ENCODE results near the gene ARL15.

The ARL15 gene

GRCh38 chr5:54146390-54146789, 164.0 kb downstream of the ARL15 start:
- DNase-seq = no peak

DNA sequence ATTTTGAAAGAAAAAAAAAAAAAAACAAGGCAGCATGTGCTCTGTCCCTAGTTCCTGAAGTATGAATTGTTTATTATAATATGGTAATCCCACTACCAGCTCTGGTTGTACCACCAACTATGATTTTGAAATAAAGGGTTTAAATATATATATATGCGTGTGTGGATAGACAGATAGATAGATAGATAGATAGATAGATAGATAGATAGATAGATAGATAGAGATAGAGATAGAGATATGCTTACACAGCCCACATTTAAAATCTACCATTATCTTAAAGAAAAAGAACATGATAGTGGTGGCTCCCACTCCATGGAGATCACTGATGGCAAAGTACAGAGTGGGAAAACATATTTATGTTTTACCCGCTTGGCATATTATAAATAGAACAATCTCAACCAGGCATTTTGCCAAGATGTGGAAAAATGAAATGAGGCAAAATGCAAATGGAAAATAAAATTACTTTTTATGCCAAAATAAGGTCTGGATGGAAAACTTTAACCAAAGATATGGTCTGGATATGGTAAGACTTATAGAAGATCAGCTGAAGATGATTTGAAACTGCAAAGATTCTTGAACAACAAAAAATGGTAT, 170.0 kb downstream of the ARL15 start:
- DNase-seq = no peak

DNA sequence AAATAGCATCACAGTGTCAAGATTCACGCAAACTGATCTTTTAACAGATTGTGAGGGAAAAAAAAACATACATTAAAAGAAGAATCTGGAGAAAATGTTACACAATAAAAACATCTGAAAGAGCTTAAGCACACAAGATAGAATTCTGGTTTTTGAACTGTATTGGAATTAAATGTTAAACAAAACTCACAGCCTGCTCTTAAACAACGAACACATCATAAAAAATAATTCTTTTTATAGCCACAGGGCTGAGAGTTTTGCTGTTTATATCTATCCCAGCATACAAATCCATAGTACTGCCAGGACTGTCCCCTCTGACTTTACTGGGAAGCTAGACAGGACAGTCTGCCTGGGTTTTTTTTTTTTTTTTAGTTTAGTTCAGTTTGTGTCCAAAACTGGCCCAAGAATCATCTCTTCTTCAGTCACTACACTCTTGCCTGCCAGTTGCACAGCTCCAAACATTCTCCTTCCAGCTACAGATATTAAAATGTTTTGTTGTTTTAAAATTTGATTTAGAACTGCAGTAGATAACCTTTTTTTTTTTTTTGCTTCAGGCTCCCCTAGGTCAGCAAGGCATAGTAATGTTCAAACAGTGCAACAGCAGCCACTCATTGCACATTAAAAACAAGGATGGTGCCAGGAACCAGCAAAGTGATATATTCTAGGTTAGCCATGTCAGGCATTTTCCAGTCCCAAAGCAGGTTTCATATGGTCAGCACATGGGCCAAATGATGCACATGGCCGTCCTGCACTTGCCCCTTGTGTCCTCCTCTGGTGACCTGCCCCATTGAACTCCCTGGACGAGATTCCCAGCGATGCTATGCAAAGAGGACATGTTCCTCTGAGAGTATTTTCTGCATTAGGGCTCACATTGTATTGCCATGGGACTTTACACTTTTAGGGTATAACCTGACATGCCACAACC, 173.6 kb downstream of the ARL15 start:
- no peak for DNase-seq

GRCh38 chr5:54135042-54135441, 175.3 kb downstream of the ARL15 start:
- DNase-seq = no peak

GRCh38 chr5:54133917-54134316, 176.5 kb downstream of the ARL15 start:
- no peak for DNase-seq

DNA sequence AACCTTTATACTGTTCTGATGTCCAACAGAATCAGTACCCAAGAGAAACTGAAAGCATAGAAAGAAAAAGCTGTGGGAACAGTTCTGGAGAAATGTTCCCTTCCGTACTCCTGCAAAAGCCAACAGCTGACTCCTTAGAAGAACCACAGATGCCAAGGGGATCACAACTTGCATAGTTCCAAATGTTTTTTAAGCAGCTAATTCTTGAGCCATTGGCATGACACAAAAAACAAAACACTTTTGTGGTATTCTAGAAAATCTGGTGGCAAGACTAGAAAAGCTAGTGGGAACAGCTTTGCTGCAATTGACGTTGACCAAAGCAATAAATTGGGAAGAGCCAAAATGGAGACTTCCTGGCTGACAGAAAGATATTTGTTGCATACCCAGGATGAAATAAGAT, 189.9 kb downstream of the ARL15 start:
- DNase-seq = no peak

DNA sequence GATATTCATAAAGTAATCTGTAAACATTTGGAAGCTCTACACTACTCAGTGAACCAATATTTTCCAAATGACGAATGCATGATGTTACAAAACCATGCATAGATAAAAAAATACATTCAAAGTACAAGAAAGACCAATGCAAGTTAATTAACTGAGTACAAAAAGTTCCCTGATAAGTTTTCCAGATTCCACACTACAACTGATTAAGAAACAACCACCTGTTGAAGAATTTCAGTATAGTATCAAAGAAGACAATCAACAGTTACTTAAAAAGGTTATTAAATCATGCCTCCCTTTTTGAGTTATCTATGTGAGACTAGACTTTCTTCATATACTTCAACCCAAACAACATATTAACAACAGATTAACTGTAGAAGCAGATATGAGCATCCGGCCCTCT, 192.4 kb downstream of the ARL15 start:
- no peak for DNase-seq

DNA sequence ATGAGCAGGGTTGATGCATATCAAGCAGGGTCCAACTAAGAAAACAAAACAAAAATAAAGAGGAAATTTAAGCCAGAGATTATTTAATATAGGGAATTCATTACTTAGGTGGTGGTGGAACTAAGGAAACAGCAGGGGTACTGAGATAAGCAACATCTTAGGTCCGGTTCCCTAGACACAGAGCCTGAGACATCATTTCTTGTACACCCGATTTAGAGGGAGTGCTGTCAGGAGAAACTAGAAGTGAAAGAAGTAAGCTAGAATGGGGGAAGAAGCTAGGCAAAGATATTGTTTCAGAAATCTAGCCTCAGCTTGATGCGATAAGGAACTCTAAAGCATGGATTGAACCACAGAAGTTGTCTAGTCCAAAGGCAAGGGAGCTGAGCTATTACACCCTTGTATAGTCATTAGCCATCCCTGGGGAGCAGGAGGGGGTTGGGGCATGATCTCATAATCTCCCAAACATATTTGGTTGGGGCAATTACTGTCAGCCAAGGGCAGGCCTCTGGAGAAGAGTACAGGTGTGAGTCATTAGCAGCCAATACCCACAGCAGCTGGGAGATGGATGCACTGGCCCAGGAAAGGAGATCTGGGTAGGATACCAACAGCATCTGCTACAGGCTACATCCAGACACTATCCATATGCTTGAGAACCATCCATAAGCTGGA, 194.5 kb downstream of the ARL15 start:
- no peak for DNase-seq

DNA sequence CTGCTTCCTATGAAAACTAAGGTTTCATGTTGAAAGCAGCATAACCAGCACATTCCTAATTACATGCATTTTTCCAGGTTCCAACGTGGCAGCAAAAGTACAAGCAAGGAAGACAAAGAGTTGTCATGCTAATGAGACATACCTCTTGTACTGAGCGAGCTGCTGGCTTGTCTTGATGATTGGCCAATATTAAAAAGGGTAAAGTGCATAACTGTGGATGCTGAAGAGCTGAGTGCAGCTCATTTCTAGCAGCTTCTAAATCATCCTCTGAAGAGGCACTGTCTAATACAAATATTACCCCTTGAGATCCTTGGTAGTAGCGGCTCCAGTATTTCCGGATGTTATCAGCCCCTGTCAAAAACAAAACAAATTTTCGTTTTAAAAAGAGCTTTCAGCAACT, 197.3 kb downstream of the ARL15 start:
- no peak for DNase-seq

DNA sequence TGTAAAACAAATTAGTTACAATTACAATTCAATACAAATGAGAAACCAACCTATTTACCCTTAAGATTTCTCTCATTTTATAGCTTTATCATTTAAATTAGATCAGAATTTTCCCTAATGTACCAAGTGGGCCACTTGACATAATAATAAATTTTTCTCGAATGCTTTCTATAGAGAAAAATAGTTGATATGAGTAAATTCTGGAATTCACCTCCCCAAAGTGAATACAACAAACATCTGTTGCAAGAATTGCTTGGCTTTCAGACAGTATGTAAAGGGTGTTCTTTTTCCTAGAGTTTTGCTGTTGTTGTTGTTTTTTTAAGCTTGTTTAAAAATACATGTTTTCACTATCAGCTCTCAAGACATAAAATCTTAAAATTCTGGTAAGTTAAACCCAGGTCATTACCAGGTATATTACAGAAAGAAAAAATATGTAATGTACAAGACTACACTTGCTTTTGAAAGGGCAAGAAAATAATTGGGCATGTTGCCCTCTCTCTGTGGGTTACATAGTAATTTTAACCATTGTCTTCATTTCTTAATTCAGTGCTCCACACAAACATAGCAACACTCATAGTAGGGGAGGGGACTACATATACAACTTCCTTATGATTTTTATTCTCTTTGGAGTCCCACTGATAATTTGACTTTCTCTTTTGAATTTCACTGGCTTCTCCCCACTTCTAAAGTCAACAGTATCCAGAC, 200.6 kb downstream of the ARL15 start:
- no peak for DNase-seq

- no peak for DNase-seq
Observed at GRCh38 chr5:54108136-54108535, 202.2 kb downstream of the ARL15 start.

- DNase-seq = no peak
Observed at GRCh38 chr5:54103871-54104270, 206.5 kb downstream of the ARL15 start.

- no peak for DNase-seq
Observed at GRCh38 chr5:54098267-54098666, 212.1 kb downstream of the ARL15 start.

GRCh38 chr5:54095969-54096368, 214.4 kb downstream of the ARL15 start:
- no peak for DNase-seq

- no peak for DNase-seq
Observed at GRCh38 chr5:54094706-54095105, 215.7 kb downstream of the ARL15 start.

DNA sequence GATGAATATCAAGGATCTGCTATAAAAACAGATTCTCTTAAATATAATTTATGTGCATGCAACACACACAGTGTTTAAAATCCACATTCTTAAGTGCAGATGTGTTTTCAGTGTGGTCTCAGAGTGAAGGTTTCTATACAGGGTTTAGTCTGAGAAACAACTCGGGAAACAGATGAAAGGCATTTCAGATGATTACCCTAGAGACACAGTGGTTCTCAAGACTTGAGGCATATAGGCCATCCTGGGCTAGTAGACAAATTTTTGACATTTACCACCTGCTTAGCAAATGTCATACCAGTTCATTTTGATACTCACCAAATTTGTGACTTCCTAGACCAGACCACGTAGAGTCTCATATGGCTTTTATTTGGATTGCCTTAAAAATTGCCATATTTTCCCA, 216.5 kb downstream of the ARL15 start:
- DNase-seq = no peak

GRCh38 chr5:54093081-54093492, 217.3 kb downstream of the ARL15 start:
- no peak for DNase-seq

DNA sequence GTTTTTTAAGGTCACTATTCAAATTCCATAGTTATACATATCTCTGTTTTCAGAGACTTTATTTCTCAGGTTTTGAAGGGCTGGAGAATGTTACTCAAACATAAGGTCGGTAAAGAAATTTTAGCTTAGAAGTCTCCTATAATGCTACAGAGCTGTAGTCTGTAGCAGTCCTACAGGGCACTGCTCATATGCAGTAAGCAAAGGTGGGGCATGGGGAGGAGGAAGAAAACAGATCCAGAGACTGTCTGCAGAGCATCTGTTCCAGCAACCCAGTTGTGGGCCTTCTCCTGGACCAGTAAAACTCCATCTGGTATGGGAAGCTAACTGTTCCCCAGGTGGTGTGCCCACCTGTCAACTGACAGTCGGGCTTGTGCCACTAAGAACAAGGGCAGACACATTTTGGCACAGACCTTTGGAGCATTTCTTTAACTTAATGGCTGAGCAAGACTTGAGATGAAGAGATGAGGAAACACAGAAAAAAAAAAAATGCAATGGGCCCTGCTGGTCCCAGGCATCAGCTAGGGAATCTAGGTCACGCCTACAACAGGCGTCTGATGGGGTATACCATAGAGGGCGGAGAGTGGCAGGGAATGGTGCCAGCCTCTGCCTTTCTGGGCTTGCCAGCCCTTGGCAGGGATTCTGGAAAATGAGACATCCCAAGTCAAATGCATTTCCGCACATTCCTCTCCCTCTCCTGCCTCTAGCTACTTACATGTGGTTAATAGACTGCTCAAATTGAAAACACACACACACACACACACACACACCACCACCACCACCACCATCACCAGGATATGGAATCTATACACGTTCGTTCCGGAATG, 218.9 kb downstream of the ARL15 start:
- DNase-seq = no peak

GRCh38 chr5:54090495-54091120, 219.8 kb downstream of the ARL15 start:
- no peak for DNase-seq

GRCh38 chr5:54088081-54088480, 222.3 kb downstream of the ARL15 start:
- no peak for DNase-seq

GRCh38 chr5:54087436-54087835, 222.9 kb downstream of the ARL15 start:
- no peak for DNase-seq

DNA sequence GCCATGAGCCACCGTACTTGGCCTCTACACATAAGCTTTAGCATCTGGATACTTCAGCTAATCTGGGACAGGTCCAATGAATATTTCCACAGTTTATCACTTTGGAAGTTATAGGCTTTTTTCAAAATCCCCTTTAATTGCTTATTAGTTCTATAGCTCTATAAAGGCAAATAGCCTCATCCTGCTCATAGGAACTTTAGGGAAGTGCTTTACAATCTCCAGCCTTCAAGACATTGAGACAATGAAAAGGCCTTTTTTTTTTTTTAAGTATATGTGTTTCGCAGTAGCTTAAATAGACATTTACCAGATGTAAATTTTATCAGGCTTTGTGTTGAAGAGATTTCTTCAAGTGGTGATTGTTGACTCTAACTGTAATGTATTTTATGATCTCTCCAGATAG, 224.2 kb downstream of the ARL15 start:
- DNase-seq = no peak
